GM12872 (cell line): ENCODE measurements around the gene MPIG6B.
A peak's percentile ranks its signal among the peaks of the same experiment; 100 is the strongest.

Experiments
- CTCF ChIP-seq: IDR thresholded peaks from 3 replicates; pipeline ENCODE4 v1.5.1; 2011; ENCODE audit warnings: low read depth, mild to moderate bottlenecking, low read length, moderate library complexity; ENCODE audit not compliant: insufficient read depth

MPIG6B gene

GRCh38 chr6:31723245-31723979, at the start of gene MPIG6B:
TSS of gene MPIG6B (plus strand) at chr6:31723373. CDS start at chr6:31723384, 11 bp downstream.
- TF ChIP-seq CTCF = no peak

GRCh38 chr6:31676322-31676903, 46.8 kb upstream of the MPIG6B start:
- no peak for TF ChIP-seq CTCF

GRCh38 chr6:31676904-31677303, 46.3 kb upstream of the MPIG6B start:
- no peak for TF ChIP-seq CTCF

GRCh38 chr6:31677955-31678354, 45.2 kb upstream of the MPIG6B start:
- TF ChIP-seq CTCF = no peak

- TF ChIP-seq CTCF = peak; percentile 77
Observed at GRCh38 chr6:31680226-31681134, 42.7 kb upstream of the MPIG6B start, which contains the start of gene LY6G5C. TSS of gene LY6G5C (minus strand) at chr6:31681067. CDS start at chr6:31680373, 694 bp downstream.

- TF ChIP-seq CTCF = 0 out of 3 replicates have a peak, but pooled peaks have one; percentile 21
Observed at GRCh38 chr6:31681135-31681671, 42.0 kb upstream of the MPIG6B start.

GRCh38 chr6:31683591-31683990, 39.6 kb upstream of the MPIG6B start:
- no peak for TF ChIP-seq CTCF
